ENCODE measurements around the gene BRCC3.

Gene BRCC3

GRCh38 chrX:155070975-155071693 is at the start of gene BRCC3, which contains the start of the genes CMC4 and MTCP1:
Gene BRCC3, plus strand, starts transcription at chrX:155071508. Its CDS starts 20 bp downstream, at chrX:155071528.
Gene CMC4, minus strand, starts transcription at chrX:155071136. Its CDS starts 7,113 bp downstream, at chrX:155064023.
Gene MTCP1, minus strand, starts transcription at chrX:155071136. Its CDS starts 5,126 bp downstream, at chrX:155066010.
- DNase-seq = peak in 55 of 56 donors; percentile 13 to 81 (median 62)

GRCh38 chrX:155022585-155022984 is 48.7 kb upstream of the BRCC3 start, which contains the start of gene F8:
Gene F8, minus strand, starts transcription at chrX:155022723. Its CDS starts 171 bp downstream, at chrX:155022552.
- DNase-seq = no peak

- DNase-seq = no peak
These were observed 47.1 kb upstream of the BRCC3 start for GRCh38 chrX:155023907-155024833.

- DNase-seq = no peak
These were observed 44.9 kb upstream of the BRCC3 start for GRCh38 chrX:155026420-155026726.

GRCh38 chrX:155026727-155027508 is 44.4 kb upstream of the BRCC3 start, which contains the start of gene FUNDC2:
Gene FUNDC2, plus strand, starts transcription at chrX:155026844. Its CDS starts 95 bp downstream, at chrX:155026939.
- DNase-seq = peak in 55 of 56 donors; percentile 50 to 94 (median 82)

- DNase-seq = no peak
These were observed 43.7 kb upstream of the BRCC3 start for GRCh38 chrX:155027509-155028066.

- no peak for DNase-seq
These were observed 43.2 kb upstream of the BRCC3 start for GRCh38 chrX:155028129-155028528.

GRCh38 chrX:155028877-155029291 is 42.4 kb upstream of the BRCC3 start:
- no peak for DNase-seq

- DNase-seq = no peak
These were observed 39.7 kb upstream of the BRCC3 start for GRCh38 chrX:155031657-155032056.

- DNase-seq = no peak
These were observed 35.6 kb upstream of the BRCC3 start for GRCh38 chrX:155035688-155036087.

GRCh38 chrX:155046129-155046810 is 25.0 kb upstream of the BRCC3 start:
- no peak for DNase-seq

GRCh38 chrX:155046811-155047528 is 24.3 kb upstream of the BRCC3 start:
- no peak for DNase-seq

- peak in 38 of 56 donors; percentile 0 to 60 (median 10) for DNase-seq
These were observed 22.2 kb upstream of the BRCC3 start for GRCh38 chrX:155048977-155049619.

GRCh38 chrX:155052738-155053498 is 18.4 kb upstream of the BRCC3 start:
- DNase-seq = no peak

- DNase-seq = no peak
These were observed 17.7 kb upstream of the BRCC3 start for GRCh38 chrX:155053656-155054055.

GRCh38 chrX:155054255-155054654 is 17.1 kb upstream of the BRCC3 start:
- no peak for DNase-seq

- no peak for DNase-seq
These were observed 15.8 kb upstream of the BRCC3 start for GRCh38 chrX:155055494-155055893.

GRCh38 chrX:155056471-155056870 is 14.8 kb upstream of the BRCC3 start:
- no peak for DNase-seq

All from amygdala (tissue), 56 donors.